ENCODE data around the gene C16orf74. TPM values are rescaled to one million over a fixed set of nuclear protein-coding genes. Genes with fewer than 3 reads are reported as not detected.

Gene C16orf74
- total RNA-seq, 1 experiment from 2014 or later, result 3.4 TPM

GRCh38 chr16:85696781-85697180 is 54.1 kb downstream of the C16orf74 start:
- DNase-seq, result no peak
- no peaks in the 10 kb centered on the region for H3K4me1 Mint-ChIP-seq (ENCODE audit: low read depth, unreplicated experiment)
- peaks cover 42% of the 10 kb centered on the region for H3K27me3 Mint-ChIP-seq (ENCODE audit: unreplicated experiment)
- intact Hi-C loops (cut with micrococcal nuclease; ENCODE audit: unreplicated experiment), result no loop called here
- no peaks in the 10 kb centered on the region for H3K36me3 Mint-ChIP-seq (ENCODE audit: insufficient read depth, unreplicated experiment)
- no peaks in the 10 kb centered on the region for H3K9me3 Mint-ChIP-seq (ENCODE audit: low read depth, unreplicated experiment)
- TF ChIP-seq CTCF (IDR thresholded peaks at IDR 0.05; ENCODE audit: unreplicated experiment), result no peak
- no TSS peak for BruUV-seq (replicated peaks)
- H3K4me3 Mint-ChIP-seq (ENCODE audit: low read depth, unreplicated experiment), result no peak overlapping the region
- H3K27ac Mint-ChIP-seq (ENCODE audit: unreplicated experiment), result no peak overlapping the region
- CTCF ChIA-PET, result no interaction called here

- H3K36me3 Mint-ChIP-seq (ENCODE audit: insufficient read depth, unreplicated experiment), result no peaks in the 10 kb centered on the region
- DNase-seq, result no peak
- H3K27me3 Mint-ChIP-seq (ENCODE audit: unreplicated experiment), result peaks cover 55% of the 10 kb centered on the region
- intact Hi-C loops (cut with micrococcal nuclease; ENCODE audit: unreplicated experiment), result no loop called here
- TF ChIP-seq CTCF (IDR thresholded peaks at IDR 0.05; ENCODE audit: unreplicated experiment), result no peak
- no TSS peak for BruUV-seq (replicated peaks)
- no peak overlapping the region for H3K27ac Mint-ChIP-seq (ENCODE audit: unreplicated experiment)
- no peak overlapping the region for H3K4me3 Mint-ChIP-seq (ENCODE audit: low read depth, unreplicated experiment)
- no peaks in the 10 kb centered on the region for H3K9me3 Mint-ChIP-seq (ENCODE audit: low read depth, unreplicated experiment)
- CTCF ChIA-PET, result no interaction called here
- H3K4me1 Mint-ChIP-seq (ENCODE audit: low read depth, unreplicated experiment), result no peaks in the 10 kb centered on the region
These were observed 55.4 kb downstream of the C16orf74 start for GRCh38 chr16:85695196-85696128.

GRCh38 chr16:85690469-85691064 is 60.3 kb downstream of the C16orf74 start:
- Mint-ChIP-seq H3K36me3 (ENCODE audit: insufficient read depth, unreplicated experiment) (peaks cover 15% of the 10 kb centered on the region), H3K9me3 (ENCODE audit: low read depth, unreplicated experiment) (no peaks in the 10 kb centered on the region), H3K4me3 (ENCODE audit: low read depth, unreplicated experiment) (no peak overlapping the region), H3K27ac (ENCODE audit: unreplicated experiment) (no peak overlapping the region), H3K4me1 (ENCODE audit: low read depth, unreplicated experiment) (no peaks in the 10 kb centered on the region), H3K27me3 (ENCODE audit: unreplicated experiment) (peaks cover 35% of the 10 kb centered on the region)
- BruUV-seq (replicated peaks), result no TSS peak
- DNase-seq, result no peak
- TF ChIP-seq CTCF (IDR thresholded peaks at IDR 0.05; ENCODE audit: unreplicated experiment), result no peak
- intact Hi-C loops (cut with micrococcal nuclease; ENCODE audit: unreplicated experiment), result no loop called here
- CTCF ChIA-PET, result no interaction called here

GRCh38 chr16:85689950-85690320 is 61.0 kb downstream of the C16orf74 start:
- no TSS peak for BruUV-seq (replicated peaks)
- Mint-ChIP-seq H3K27ac (ENCODE audit: unreplicated experiment) (no peak overlapping the region), H3K4me3 (ENCODE audit: low read depth, unreplicated experiment) (peak overlapping the region; percentile 65), H3K4me1 (ENCODE audit: low read depth, unreplicated experiment) (no peaks in the 10 kb centered on the region), H3K36me3 (ENCODE audit: insufficient read depth, unreplicated experiment) (peaks cover 15% of the 10 kb centered on the region), H3K9me3 (ENCODE audit: low read depth, unreplicated experiment) (no peaks in the 10 kb centered on the region), H3K27me3 (ENCODE audit: unreplicated experiment) (peaks cover 35% of the 10 kb centered on the region)
- no peak for TF ChIP-seq CTCF (IDR thresholded peaks at IDR 0.05; ENCODE audit: unreplicated experiment)
- intact Hi-C loops (cut with micrococcal nuclease; ENCODE audit: unreplicated experiment), result no loop called here
- CTCF ChIA-PET, result interaction anchor here (0.8 kb wide), 1 partner anchor 75 kb away, joined by 3 read pairs; no protein-coding TSS in a partner anchor
- DNase-seq, result no peak
